ENCODE measurements around the gene ANKRD13B.
A peak's percentile ranks its signal among the peaks of the same experiment; 100 is the strongest.

The ANKRD13B gene

DNA sequence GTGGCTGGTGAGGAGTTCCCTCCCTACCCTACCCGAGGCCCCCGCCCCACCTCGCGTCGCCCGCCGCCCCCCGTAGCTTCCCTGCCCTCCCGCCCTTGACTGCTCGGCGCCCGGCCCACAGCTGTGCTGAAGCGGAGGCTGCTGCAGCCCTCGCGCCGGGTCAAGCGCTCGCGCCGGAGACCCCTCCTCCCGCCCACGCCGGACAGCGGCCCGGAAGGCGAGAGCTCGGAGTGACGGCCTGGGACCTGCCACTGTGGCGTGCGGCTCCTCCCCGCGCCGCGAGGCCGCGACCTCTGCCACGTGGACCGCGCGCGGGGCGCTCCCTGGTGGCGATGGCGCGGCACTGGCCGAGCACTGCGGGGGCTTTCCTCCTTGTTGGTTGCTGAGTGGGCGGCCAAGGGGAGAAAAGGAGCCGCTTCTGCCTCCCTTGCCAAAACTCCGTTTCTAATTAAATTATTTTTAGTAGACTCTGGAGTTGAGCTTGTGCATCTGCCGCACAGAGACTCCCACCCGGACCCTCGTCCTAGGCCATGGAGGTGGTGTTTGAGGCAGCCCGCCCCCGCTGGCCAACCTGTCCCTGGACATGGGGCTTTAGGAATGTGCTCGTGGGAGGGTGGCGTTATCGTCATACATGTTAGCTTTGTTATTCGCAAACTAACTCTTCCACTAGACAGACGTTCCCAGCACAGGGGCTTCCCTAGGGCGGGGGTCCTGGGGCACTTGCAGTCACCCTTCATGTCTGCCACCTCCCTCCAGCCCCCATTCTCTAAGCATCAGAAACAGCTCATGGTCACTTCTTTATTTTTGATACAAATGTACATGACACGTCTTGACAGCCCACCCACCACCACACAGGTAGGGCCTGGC is 20.0 kb upstream of the ANKRD13B start:
- DNase-seq (ENCODE audit: low read depth in 2 of 2): peak; percentile 56 to 68
- TF ChIP-seq, protein P1, sequence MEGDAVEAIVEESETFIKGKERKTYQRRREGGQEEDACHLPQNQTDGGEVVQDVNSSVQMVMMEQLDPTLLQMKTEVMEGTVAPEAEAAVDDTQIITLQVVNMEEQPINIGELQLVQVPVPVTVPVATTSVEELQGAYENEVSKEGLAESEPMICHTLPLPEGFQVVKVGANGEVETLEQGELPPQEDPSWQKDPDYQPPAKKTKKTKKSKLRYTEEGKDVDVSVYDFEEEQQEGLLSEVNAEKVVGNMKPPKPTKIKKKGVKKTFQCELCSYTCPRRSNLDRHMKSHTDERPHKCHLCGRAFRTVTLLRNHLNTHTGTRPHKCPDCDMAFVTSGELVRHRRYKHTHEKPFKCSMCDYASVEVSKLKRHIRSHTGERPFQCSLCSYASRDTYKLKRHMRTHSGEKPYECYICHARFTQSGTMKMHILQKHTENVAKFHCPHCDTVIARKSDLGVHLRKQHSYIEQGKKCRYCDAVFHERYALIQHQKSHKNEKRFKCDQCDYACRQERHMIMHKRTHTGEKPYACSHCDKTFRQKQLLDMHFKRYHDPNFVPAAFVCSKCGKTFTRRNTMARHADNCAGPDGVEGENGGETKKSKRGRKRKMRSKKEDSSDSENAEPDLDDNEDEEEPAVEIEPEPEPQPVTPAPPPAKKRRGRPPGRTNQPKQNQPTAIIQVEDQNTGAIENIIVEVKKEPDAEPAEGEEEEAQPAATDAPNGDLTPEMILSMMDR (IDR thresholded peaks at IDR 0.05; ENCODE audit: low read depth, low read length): peak; percentile 62
- H3K4me3 ChIP-seq (replicated peaks in 1 of 2; ENCODE audit: low read depth in 2 of 2, low read length in 2 of 2): no peak overlapping the region

DNA sequence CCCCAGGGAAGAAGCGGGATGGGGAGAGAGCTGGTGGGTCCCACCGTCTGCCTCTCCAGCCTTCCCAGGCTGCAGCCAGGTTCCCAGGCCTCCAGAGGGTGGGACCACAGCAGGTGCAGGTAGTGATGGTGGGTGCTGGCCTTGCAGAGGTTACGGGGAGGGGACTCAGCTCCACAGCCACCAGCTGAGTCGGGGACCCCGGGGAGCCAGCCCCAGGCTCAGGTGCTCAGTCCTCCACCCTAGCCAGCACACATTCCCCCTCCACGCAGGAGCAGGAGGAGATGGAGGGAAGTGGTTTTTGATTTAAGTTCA is 19.4 kb upstream of the ANKRD13B start:
- TF ChIP-seq, protein P1 (IDR thresholded peaks at IDR 0.05; ENCODE audit: low read depth, low read length): no peak
- DNase-seq (ENCODE audit: low read depth in 2 of 2): no peak
- H3K4me3 ChIP-seq (replicated peaks in 1 of 2; ENCODE audit: low read depth in 2 of 2, low read length in 2 of 2): no peak overlapping the region

DNA sequence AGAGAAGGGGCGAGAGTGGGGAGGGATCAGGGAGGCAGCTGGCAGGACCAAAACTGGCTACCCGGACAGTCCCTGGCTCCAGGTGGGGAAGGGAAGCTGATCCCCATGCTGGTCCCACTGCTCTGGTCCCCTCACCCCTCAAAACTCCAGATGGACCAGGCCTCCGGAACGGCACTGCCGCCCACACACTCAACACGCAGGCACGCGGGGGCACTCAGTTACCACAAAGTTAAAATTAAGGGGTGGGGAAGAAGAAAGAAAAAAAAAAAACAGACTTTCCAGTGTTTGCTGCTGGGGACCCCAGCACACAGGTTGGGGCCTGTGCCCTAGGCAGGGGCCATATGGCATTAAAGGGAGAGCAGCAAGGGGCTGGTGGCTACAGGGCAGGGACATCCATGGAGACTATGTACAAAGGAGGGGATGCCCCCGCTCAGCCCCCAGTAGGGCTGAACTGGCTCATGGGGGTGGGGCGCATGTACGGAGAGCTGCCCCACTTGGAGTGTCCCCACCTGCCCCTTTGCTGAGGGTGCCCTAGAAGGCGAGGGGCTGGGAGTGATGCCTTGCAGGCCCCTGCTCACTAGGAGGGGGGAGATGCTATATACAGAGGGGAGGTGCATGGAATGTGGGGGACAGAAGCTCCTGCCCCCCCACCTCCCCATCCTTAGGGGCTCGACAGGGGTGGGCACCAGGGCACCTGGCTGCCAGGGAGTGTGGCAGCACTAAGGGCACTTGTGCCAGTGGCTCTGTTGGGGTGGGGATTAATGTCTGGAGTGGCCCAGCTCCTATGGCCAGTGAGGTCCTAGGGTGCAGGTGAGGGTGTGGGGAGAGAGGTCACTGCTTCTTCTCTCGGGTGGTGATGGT is 18.8 kb upstream of the ANKRD13B start:
- TF ChIP-seq, protein P1 (IDR thresholded peaks at IDR 0.05; ENCODE audit: low read depth, low read length): no peak
- no peak for DNase-seq (ENCODE audit: low read depth in 2 of 2)
- no peak overlapping the region for H3K4me3 ChIP-seq (replicated peaks in 1 of 2; ENCODE audit: low read depth in 2 of 2, low read length in 2 of 2)

DNA sequence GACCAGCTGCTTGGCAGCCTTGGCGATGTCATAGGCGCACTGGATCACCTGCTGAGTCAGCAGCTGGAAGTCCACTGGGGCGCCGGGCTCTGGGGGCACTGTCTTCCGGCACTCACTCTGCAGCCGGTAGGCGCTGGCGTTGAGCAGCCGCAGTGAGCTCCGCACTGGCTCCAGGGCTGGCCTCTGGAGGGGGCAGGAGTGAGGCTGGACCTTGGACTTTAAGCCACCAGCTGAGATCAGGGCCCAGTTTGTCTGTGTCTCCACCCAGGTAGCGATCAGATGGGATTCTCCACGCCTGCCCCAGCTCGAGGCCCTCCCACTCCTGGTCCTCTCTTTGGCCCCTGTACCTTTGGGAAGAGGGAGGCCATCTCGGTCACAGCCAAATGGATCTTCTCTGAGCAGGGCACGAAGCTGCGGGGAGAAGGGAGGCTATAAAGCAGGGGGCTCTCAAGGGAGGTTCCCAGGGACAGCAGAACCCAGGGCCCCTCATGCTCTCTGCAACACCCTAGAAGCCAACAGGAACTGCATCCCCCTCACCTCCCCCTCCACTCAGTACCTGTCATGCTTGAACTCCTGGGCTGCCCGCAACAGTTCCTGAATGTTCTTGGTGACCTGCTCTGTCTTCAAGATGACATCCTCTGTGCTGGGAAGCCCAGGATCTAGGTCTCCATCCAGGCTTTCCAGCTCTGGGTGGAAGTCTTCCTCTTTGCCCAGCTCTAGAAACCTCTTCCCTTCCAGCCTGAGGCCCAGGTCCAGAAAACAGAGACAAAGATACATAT is 18.0 kb upstream of the ANKRD13B start:
- no peak overlapping the region for H3K4me3 ChIP-seq (replicated peaks in 1 of 2; ENCODE audit: low read depth in 2 of 2, low read length in 2 of 2)
- no peak for DNase-seq (ENCODE audit: low read depth in 2 of 2)
- TF ChIP-seq, protein P1 (IDR thresholded peaks at IDR 0.05; ENCODE audit: low read depth, low read length): no peak

DNA sequence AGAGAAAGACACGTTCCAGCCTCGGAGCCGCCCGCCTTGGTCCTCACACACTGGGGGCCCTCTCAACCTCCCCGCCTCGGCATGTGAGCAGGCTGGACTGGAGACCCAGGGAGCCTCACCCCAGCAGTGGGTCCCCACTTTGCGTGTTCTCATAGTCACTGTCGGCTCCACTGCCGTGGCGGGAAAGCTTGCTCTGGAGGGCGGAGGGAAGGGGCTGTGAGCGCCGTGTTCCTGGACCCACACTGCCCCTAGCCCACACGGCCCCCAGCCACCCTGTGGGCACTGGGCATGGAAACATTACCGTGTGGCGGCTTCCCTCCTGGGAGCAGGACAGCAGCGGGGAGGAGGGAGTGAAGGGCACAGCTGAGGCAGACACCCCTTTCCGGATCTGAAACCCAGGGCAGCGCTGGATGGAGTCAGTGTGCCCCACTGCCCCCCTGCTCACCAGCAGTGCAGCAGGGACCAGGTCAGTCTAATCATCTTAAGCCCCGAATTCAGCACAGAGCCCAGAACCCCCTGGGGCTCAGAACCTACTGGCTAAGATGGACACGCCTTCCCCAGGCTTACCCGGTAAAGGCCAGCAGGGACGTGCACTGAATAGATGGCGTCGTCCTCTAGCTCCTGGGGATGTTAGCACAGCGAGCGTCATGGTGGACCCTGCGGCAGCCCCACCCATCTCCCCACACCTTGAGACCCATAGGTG is 17.3 kb upstream of the ANKRD13B start:
- DNase-seq (ENCODE audit: low read depth in 2 of 2): no peak
- TF ChIP-seq, protein P1 (IDR thresholded peaks at IDR 0.05; ENCODE audit: low read depth, low read length): no peak
- no peak overlapping the region for H3K4me3 ChIP-seq (replicated peaks in 1 of 2; ENCODE audit: low read depth in 2 of 2, low read length in 2 of 2)
